K562 (cell line): Measurements from ENCODE around the gene ARPC1A. TPM values are rescaled to one million over a fixed set of nuclear protein-coding genes. Genes with fewer than 3 reads are reported as not detected.

Experiments used
- BCOR ChIP-seq: fragments of 450-650 bp; IDR thresholded peaks from 2 replicates; pipeline ENCODE4 v1.6.1; 2016
- BMI1 ChIP-seq: fragments of 150-350 bp; IDR thresholded peaks from 2 replicates; pipeline ENCODE4 v1.6.1; 2014; ENCODE audit warnings: low read length
- CHD1 ChIP-seq: fragments of 200-600 bp; sonication (generic); IDR thresholded peaks from one replicate; pipeline ENCODE4 v1.6.1; 2012; ENCODE audit warnings: mild to moderate bottlenecking, moderate library complexity, low read length, inconsistent platforms
- EWSR1 ChIP-seq: fragments of 450-650 bp; IDR thresholded peaks from 2 replicates; pipeline ENCODE4 v1.6.1; 2018; ENCODE audit warnings: borderline replicate concordance, mild to moderate bottlenecking, low read depth, moderate library complexity; ENCODE audit not compliant: partially characterized antibody
- KAT7 ChIP-seq: sonication (generic); formaldehyde crosslinking; IDR thresholded peaks from 2 replicates; pipeline ENCODE4 v1.8.0; 2022; ENCODE audit warnings: missing genetic modification reagents, mild to moderate bottlenecking, borderline replicate concordance
- L3MBTL2 ChIP-seq: fragments of 450-650 bp; IDR thresholded peaks from 2 replicates; pipeline ENCODE4 v1.6.1; 2016; ENCODE audit warnings: mild to moderate bottlenecking, moderate library complexity
- MBD2 ChIP-seq: sonication (generic); IDR thresholded peaks from 2 replicates; pipeline ENCODE4 v1.6.1; 2016; ENCODE audit warnings: low read depth, borderline replicate concordance
- MIER1 ChIP-seq: fragments of 450-650 bp; IDR thresholded peaks from 2 replicates; pipeline ENCODE4 v1.6.1; 2016; ENCODE audit warnings: antibody characterized with exemption, mild to moderate bottlenecking, low read depth
- MYC ChIP-seq, 2 experiments: fragments of 250-450 bp in 1 of 2; sonication (Bioruptor Pico) in 1 of 2; IDR thresholded peaks; 2 replicates each; pipeline versions ENCODE4 v1.5.1 to v1.6.1; 2012 to 2021; ENCODE audit warnings: low read depth in 2 of 2, borderline replicate concordance in 1 of 2, improper control_type of control experiment in 1 of 2, low read length in 1 of 2, mild to moderate bottlenecking in 1 of 2, moderate library complexity in 1 of 2
- PRMT5 ChIP-seq: sonication (generic); formaldehyde crosslinking; IDR thresholded peaks from 2 replicates; pipeline ENCODE4 v1.5.0; 2020; ENCODE audit warnings: missing genetic modification reagents
- SAP30 ChIP-seq: fragments of 200-600 bp; sonication (generic); IDR thresholded peaks from 2 replicates; pipeline ENCODE4 v1.6.1; 2012; ENCODE audit warnings: borderline replicate concordance, low read depth, mild to moderate bottlenecking, moderate library complexity, low read length, control low read depth, inconsistent platforms; ENCODE audit not compliant: insufficient read depth, poor library complexity, severe bottlenecking
- SIN3A ChIP-seq, 2 experiments: fragments of 150-350 bp in 1 of 2; IDR thresholded peaks; 2 replicates each; pipeline ENCODE4 v1.6.1; 2011 to 2016; ENCODE audit warnings: borderline replicate concordance in 2 of 2, low read depth in 2 of 2, low read length in 2 of 2, mild to moderate bottlenecking in 2 of 2, moderate library complexity in 2 of 2; ENCODE audit not compliant: control insufficient read depth in 1 of 2
- SNIP1 ChIP-seq: fragments of 450-650 bp; IDR thresholded peaks from 2 replicates; pipeline ENCODE4 v1.7.1; 2017; ENCODE audit warnings: low read depth, mild to moderate bottlenecking
- STAT6 ChIP-seq: sonication (generic); formaldehyde crosslinking; IDR thresholded peaks from 2 replicates; pipeline ENCODE4 v1.8.1; 2023; ENCODE audit warnings: mild to moderate bottlenecking, missing genetic modification reagents
- TBP ChIP-seq: optimal IDR thresholded peaks from 2 replicates; pipeline ENCODE3; 2011; ENCODE audit warnings: low read depth, low read length, improper control_type of control experiment
- THAP7 ChIP-seq: fragments of 250-450 bp; sonication (Bioruptor Pico); IDR thresholded peaks from 2 replicates; pipeline ENCODE4 v1.5.0; 2021
- U2AF1 ChIP-seq: fragments of 200-400 bp; formaldehyde crosslinking; optimal IDR thresholded peaks from 2 replicates; pipeline ENCODE3; 2017; ENCODE audit warnings: mild to moderate bottlenecking, low read depth, low read length, moderate library complexity
- ZFPM2 ChIP-seq: fragments of 250-450 bp; sonication (Bioruptor Pico); IDR thresholded peaks from 2 replicates; pipeline ENCODE4 v1.5.1; 2022; ENCODE audit warnings: mild to moderate bottlenecking
- ZSCAN32 ChIP-seq: fragments of 450-650 bp; formaldehyde crosslinking; IDR thresholded peaks from 2 replicates; pipeline ENCODE4 v1.4.0; 2020; ENCODE audit warnings: mild to moderate bottlenecking, moderate library complexity
- polyA plus RNA-seq, 8 experiments: library from polyadenylated mRNA; depleted of rRNA in 4 of 8; stranded (reverse) in 5 of 8; unstranded in 3 of 8; fragments of >200 nt; fragmentation: Nextera tagmentation in 2 of 8; fragmentation: Illumina TruSeq in 1 of 8; extraction: Ambion mirVana in 2 of 8; extraction: Trizol in 1 of 8; gene quantifications; 2 replicates each; pipeline versions ENCODE4 v1.2.1 to v1.2.3, GENCODE V29; 2011 to 2014; ENCODE audit warnings: inconsistent platforms in 1 of 8, missing spikeins in 1 of 8
- total RNA-seq, 7 experiments: library from RNA; depleted of rRNA in 6 of 7; stranded (reverse); fragments of >200 nt in 6 of 7; fragmentation: Illumina TruSeq in 2 of 7; extraction: Trizol in 2 of 7; gene quantifications; 2 replicates each; pipeline versions ENCODE4 v1.2.1 to v1.2.3, GENCODE V29; 2011 to 2021; ENCODE audit warnings: low replicate concordance in 1 of 7
- TF ChIP-seq, protein P1 (sequence below), 2 experiments: fragments of 450-650 bp in 1 of 2; sonication (generic) in 1 of 2; formaldehyde crosslinking in 1 of 2; IDR thresholded peaks in 1 of 2; conservative IDR thresholded peaks in 1 of 2; 2 replicates each; pipeline versions ENCODE4 v1.6.1 to v1.8.1; 2016 to 2023; ENCODE audit warnings: mild to moderate bottlenecking in 2 of 2, moderate library complexity in 2 of 2, inconsistent platforms in 1 of 2, missing genetic modification reagents in 1 of 2

The ARPC1A gene
- total and polyA plus RNA-seq, 9 of the 15 experiments (the other 6 are each of a cell fraction or from before 2014, with no cell fraction given) = 39.5 to 151 (median 86.1) TPM

DNA sequence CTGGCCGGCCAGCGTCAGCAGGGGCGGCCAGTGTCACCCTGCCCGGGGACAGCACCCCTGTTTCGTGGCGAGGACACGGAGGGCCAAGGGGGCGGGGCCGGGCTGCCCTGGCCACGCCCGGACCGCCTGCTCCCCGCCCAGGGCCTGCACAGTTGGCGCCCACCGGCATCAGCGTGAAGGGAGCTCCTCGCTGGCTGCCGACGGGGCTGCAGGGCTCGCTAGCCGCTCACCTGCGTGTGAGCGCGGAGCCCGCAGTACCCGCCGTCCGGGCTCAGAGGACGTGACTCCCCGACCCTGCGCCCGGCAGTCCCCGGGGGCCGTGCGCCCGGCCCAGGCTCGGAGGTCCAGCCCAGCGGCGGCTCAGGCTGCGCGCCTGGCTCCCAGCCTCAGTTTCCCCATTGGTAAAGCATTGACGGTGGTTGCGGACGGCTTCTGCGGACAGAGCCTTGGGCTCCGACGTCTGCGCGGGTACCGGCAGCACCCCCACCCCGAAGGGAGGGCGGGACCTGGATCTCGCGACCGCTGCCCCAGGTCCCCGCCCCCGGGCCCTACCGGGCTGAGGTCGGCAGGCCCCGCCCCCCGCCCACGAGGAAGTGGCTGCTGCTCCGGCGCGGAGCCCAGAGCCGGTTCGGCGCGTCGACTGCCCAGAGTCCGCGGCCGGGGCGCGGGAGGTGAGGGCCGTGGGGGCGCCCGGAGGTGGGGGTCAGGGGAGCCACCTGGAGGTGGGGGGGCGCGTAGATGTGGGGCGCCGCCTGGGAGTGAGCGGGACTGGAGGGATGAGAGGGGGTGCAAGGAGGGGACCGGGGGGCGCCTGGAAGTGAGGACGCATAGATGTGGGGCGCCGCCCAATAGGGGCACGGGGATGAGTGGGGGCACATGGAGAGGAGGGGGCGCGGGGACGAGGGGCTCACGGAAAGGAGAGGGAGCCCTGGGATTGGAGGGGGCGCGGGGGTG lies 48.7 kb downstream of the ARPC1A start, which contains the start of gene ARPC1B (continued):
- TF ChIP-seq, protein P1, sequence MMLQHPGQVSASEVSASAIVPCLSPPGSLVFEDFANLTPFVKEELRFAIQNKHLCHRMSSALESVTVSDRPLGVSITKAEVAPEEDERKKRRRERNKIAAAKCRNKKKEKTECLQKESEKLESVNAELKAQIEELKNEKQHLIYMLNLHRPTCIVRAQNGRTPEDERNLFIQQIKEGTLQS (IDR thresholded peaks at IDR 0.05) = no peak
- TF ChIP-seq, protein P1 (CRISPR knock-in tag; conservative IDR thresholded peaks at IDR 0.05) = 0 out of 2 replicates have a peak, but pooled peaks have one; percentile 31
- TF ChIP-seq U2AF1 (peak; percentile 71), KAT7 (CRISPR knock-in tag) (peak; percentile 90; the same call in 1 of the 2 replicates), BCOR (peak; percentile 73; the same call in 1 of the 2 replicates), PRMT5 (no peak), TBP (peak; percentile 53), MBD2 (0 out of 2 replicates have a peak, but pooled peaks have one; percentile 62), EWSR1 (no peak), ZSCAN32 (CRISPR knock-in tag) (0 out of 2 replicates have a peak, but pooled peaks have one; percentile 19), ZFPM2 (CRISPR knock-in tag) (no peak), STAT6 (CRISPR knock-in tag) (peak; percentile 79; the same call in 1 of the 2 replicates), MIER1 (no peak), L3MBTL2 (peak; percentile 80), SIN3A (IDR thresholded peaks at IDR 0.05; ENCODE audit: borderline replicate concordance in 2 of 2, control insufficient read depth in 1 of 2, low read depth in 2 of 2, low read length in 2 of 2) (peak in 1 of 2 experiments; percentile 94; a peak in 2 of 4 replicates), THAP7 (CRISPR knock-in tag) (0 out of 2 replicates have a peak, but pooled peaks have one; percentile 27), CHD1 (peak; percentile 71), BMI1 (no peak), MYC (IDR thresholded peaks at IDR 0.05; ENCODE audit: low read depth, low read length) (0 out of 2 replicates have a peak, but pooled peaks have one; percentile 31), MYC (CRISPR knock-in tag; IDR thresholded peaks at IDR 0.05; ENCODE audit: borderline replicate concordance, low read depth) (no peak), SNIP1 (no peak), SAP30 (peak; percentile 72)
